Heart left ventricle (tissue), 16 donors: ENCODE measurements around the gene RET. TPM values are rescaled to one million over a fixed set of nuclear protein-coding genes. Genes with fewer than 3 reads are reported as not detected.

Experiments
- ATAC-seq, 4 donors: fragments of 200-7000 bp; cut with Tn5 transposase; one replicate each; pipeline ENCODE4 v1.9.1; 2020 to 2022; ENCODE audit warnings: moderate library complexity in 4 of 4, mild to moderate bottlenecking in 3 of 4, moderate number of reproducible peaks in 1 of 4
- DNase-seq, 5 donors: peaks; one replicate each; pipeline ENCODE4 v3.0.0-alpha.2; 2020
- H3K27ac ChIP-seq, 12 donors: fragments of 200-600 bp; sonication (generic) in 4 of 12; one replicate each; pipeline versions ENCODE4 v1.5.0 to v1.8.0; 2016 to 2022; ENCODE audit warnings: mild to moderate bottlenecking in 2 of 12
- H3K27me3 ChIP-seq, 9 donors: fragments of 200-600 bp; sonication (generic) in 2 of 9; one replicate each; pipeline versions ENCODE4 v1.5.1 to v1.8.0; 2016 to 2022; ENCODE audit warnings: mild to moderate bottlenecking in 3 of 9
- H3K36me3 ChIP-seq, 9 donors: fragments of 200-600 bp; sonication (generic) in 2 of 9; one replicate each; pipeline versions ENCODE4 v1.5.0 to v1.8.0; 2018 to 2022; ENCODE audit warnings: mild to moderate bottlenecking in 2 of 9
- H3K4me1 ChIP-seq, 12 donors: fragments of 200-600 bp; sonication (generic) in 4 of 12; one replicate each; pipeline versions ENCODE4 v1.5.0 to v1.8.0; 2016 to 2022; ENCODE audit warnings: mild to moderate bottlenecking in 3 of 12
- H3K4me3 ChIP-seq, 12 donors: fragments of 200-600 bp; sonication (generic) in 4 of 12; one replicate each; pipeline versions ENCODE4 v1.5.0 to v1.8.0; 2017 to 2022; ENCODE audit warnings: mild to moderate bottlenecking in 9 of 12, moderate library complexity in 4 of 12
- H3K9me3 ChIP-seq, 12 donors: fragments of 200-600 bp; sonication (generic) in 4 of 12; one replicate each; pipeline versions ENCODE4 v1.5.0 to v1.8.0; 2016 to 2022; ENCODE audit warnings: mild to moderate bottlenecking in 1 of 12
- CTCF ChIP-seq, 12 donors: fragments of 200-600 bp; sonication (generic) in 4 of 12; IDR thresholded peaks; one replicate each; pipeline versions ENCODE4 v1.5.0 to v1.8.0; 2018 to 2022; ENCODE audit warnings: antibody characterized with exemption in 12 of 12, mild to moderate bottlenecking in 5 of 12
- POLR2A ChIP-seq, 2 donors: fragments of 450-650 bp; IDR thresholded peaks; one replicate each; pipeline ENCODE4 v1.6.1; 2017; ENCODE audit warnings: antibody characterized with exemption in 2 of 2, mild to moderate bottlenecking in 2 of 2, moderate library complexity in 2 of 2
- WGBS, 4 donors: extraction: QIAGEN DNeasy Blood & Tissue Kit in 2 of 4; methylation state at CpG; one replicate each; pipeline versions ENCODE4 v1.1.5 to v1.1.7; 2013 to 2018; 5-methylcytosine and 5-hydroxymethylcytosine counted together
- intact Hi-C, 10 donors: fragments of 100-400 bp; cut with DNase I; formaldehyde crosslinking; loops; one replicate each; pipeline versions ENCODE4 v1.11.1 to v1.14.2; 2022
- polyA plus RNA-seq, 2 donors: library from polyadenylated mRNA; stranded (reverse); fragments of 200-250 nt; gene quantifications; one replicate each; pipeline ENCODE4 v1.2.3, GENCODE V29; 2013
- total RNA-seq, 9 donors: library from RNA; depleted of rRNA in 2 of 9; stranded (reverse); fragments of >200 nt in 2 of 9; fragmentation: NEBNext Ultra II Directional in 3 of 9; extraction: Animal tissue kit (Norgen Biotek cat#: 25700) in 3 of 9; gene quantifications; one replicate each; pipeline versions ENCODE4 v1.1.0 to v1.2.4, GENCODE V29; 2016 to 2023
- donor health status: ischemic (EF 13 %, LVEDD 7.1; RV severe dilation, severe dysfunction).
- donor health status: healthy with polysubstance abuse.
- donor health status: DM: no; HTN: yes; CAD: no.
- donor health status: DM: no; HTN: no; CAD: no.
- donor health status: ischemic (EF 25% LVEDD 6.9; RV normal size, moderate dysfunction).
- donor health status: ischemic (EF 25% LVEDD 5.7; RV mildly dilated, moderate dysfunction).
- donor health status: healthy.
- donor health status: DM: yes; HTN: yes; CAD: no.
- donor health status: ischemic (EF 35%, LVEDD 5.7; RV mildly dilated, moderate dysfunction).
- donor health status: nonischemic (EF 11% LVEDD 7.7; RV severe dilation, severe dysfunction).
- donor health status: DM: yes; HTN: yes; CAD: no.
- donor health status: PGD.
- donor health status: ischemic (EF 29% LVEDD 5.4; RV normal size, mild dysfunction).
- donor health status: nonischemic (EF 23%, LVEDD 6.1; RV moderate dilation, normal function).

The RET gene
- total and polyA plus RNA-seq, 11 donors = 0.12 to 3.3 (median 0.66) TPM

- intact Hi-C loops = no loop called here
- peaks cover 0 to 3% (median 0%) of the 10 kb centered on the region in 12 donors for H3K4me1 ChIP-seq
- ATAC-seq (no peak), DNase-seq (no peak)
- no peak overlapping the region for H3K4me3 ChIP-seq
- WGBS, 4 donors = 82 to 90% (median 86%) methylated on average over 1 of the region's 1 CpG
- TF ChIP-seq CTCF (IDR thresholded peaks at IDR 0.05) = no peak
- TF ChIP-seq POLR2A (IDR thresholded peaks at IDR 0.05) = no peak
- H3K27me3 ChIP-seq = no peaks in the 10 kb centered on the region
- H3K27ac ChIP-seq = no peak overlapping the region
- peaks cover 0 to 38% (median 13%) of the 10 kb centered on the region in 12 donors for H3K9me3 ChIP-seq
- H3K36me3 ChIP-seq = no peaks in the 10 kb centered on the region
Measured at GRCh38 chr10:43032613-43033012, 44.3 kb upstream of the RET start.

- 51 to 60% (median 54%) methylated on average over 4 of the region's 4 CpGs for WGBS, 4 donors
- no peaks in the 10 kb centered on the region for H3K36me3 ChIP-seq
- TF ChIP-seq POLR2A (IDR thresholded peaks at IDR 0.05) (no peak), CTCF (IDR thresholded peaks at IDR 0.05) (no peak)
Measured at GRCh38 chr10:43035800-43036199, 41.1 kb upstream of the RET start.

GRCh38 chr10:43036481-43037428 is 40.1 kb upstream of the RET start:
- no peak overlapping the region for H3K4me3 ChIP-seq
- H3K4me1 ChIP-seq = no peaks in the 10 kb centered on the region
- no peaks in the 10 kb centered on the region for H3K27me3 ChIP-seq
- TF ChIP-seq POLR2A (IDR thresholded peaks at IDR 0.05) (no peak), CTCF (IDR thresholded peaks at IDR 0.05) (no peak)
- ATAC-seq (no peak), DNase-seq (no peak)
- WGBS, 4 donors = 77 to 86% (median 84%) methylated on average over 13 to 16 of the region's 16 CpGs
- peaks cover 0 to 29% (median 12%) of the 10 kb centered on the region in 12 donors for H3K9me3 ChIP-seq
- intact Hi-C loops = no loop called here
- no peak overlapping the region for H3K27ac ChIP-seq
- no peaks in the 10 kb centered on the region for H3K36me3 ChIP-seq

More at GRCh38 chr10:43035800-43036199, 41.1 kb upstream of the RET start:
- Histone ChIP-seq H3K4me1 (no peaks in the 10 kb centered on the region), H3K9me3 (peaks cover 0 to 36% (median 13%) of the 10 kb centered on the region in 12 donors), H3K4me3 (no peak overlapping the region), H3K27me3 (no peaks in the 10 kb centered on the region), H3K27ac (no peak overlapping the region)
- intact Hi-C loops = no loop called here
- no peak for ATAC-seq
- DNase-seq = no peak

- intact Hi-C loops = no loop called here
- TF ChIP-seq CTCF (IDR thresholded peaks at IDR 0.05) = no peak
- no peak for TF ChIP-seq POLR2A (IDR thresholded peaks at IDR 0.05)
- WGBS, 4 donors = 81 to 84% (median 82%) methylated on average over 5 to 6 of the region's 6 CpGs
- Histone ChIP-seq H3K9me3 (peaks cover 0 to 23% (median 10%) of the 10 kb centered on the region in 12 donors), H3K4me3 (no peak overlapping the region), H3K36me3 (no peaks in the 10 kb centered on the region), H3K27ac (no peak overlapping the region), H3K4me1 (no peaks in the 10 kb centered on the region), H3K27me3 (no peaks in the 10 kb centered on the region)
- DNase-seq (no peak), ATAC-seq (no peak)
Measured at GRCh38 chr10:43037440-43037839, 39.4 kb upstream of the RET start.
